Esophagus squamous epithelium (tissue), 5 donors: ENCODE data around the gene GANC. TPM values are rescaled to one million over a fixed set of nuclear protein-coding genes. Genes with fewer than 3 reads are reported as not detected.

ENCODE experiments used
- DNase-seq: peaks from one replicate; lab custom pipeline; 2025; lab: John Stamatoyannopoulos, UW
- H3K27ac ChIP-seq, 4 donors: fragments of 200-600 bp; sonication (generic); one replicate each; pipeline ENCODE4 v1.5.1; 2016 to 2019; ENCODE audit warnings: mild to moderate bottlenecking in 1 of 4
- H3K27me3 ChIP-seq, 4 donors: fragments of 200-600 bp; sonication (generic); 1 replicate in 3 of 4; 2 replicates in 1 of 4; pipeline versions ENCODE4 v1.5.1 to v1.6.0; 2017 to 2021; ENCODE audit warnings: antibody characterized with exemption in 1 of 4
- H3K36me3 ChIP-seq, 3 donors: fragments of 200-600 bp; sonication (generic); one replicate each; pipeline ENCODE4 v1.5.1; 2016 to 2019
- H3K4me1 ChIP-seq, 3 donors: fragments of 200-600 bp; sonication (generic); one replicate each; pipeline ENCODE4 v1.5.1; 2017 to 2019
- H3K4me3 ChIP-seq, 4 donors: fragments of 200-600 bp; sonication (generic); 1 replicate in 3 of 4; 2 replicates in 1 of 4; pipeline ENCODE4 v1.5.1; 2016 to 2019; ENCODE audit warnings: mild to moderate bottlenecking in 2 of 4, moderate library complexity in 1 of 4
- H3K9me3 ChIP-seq, 3 donors: fragments of 200-600 bp; sonication (generic); one replicate each; pipeline ENCODE4 v1.5.1; 2016 to 2019
- CTCF ChIP-seq, 6 experiments: fragments of 450-650 bp in 4 of 6; fragments of 200-600 bp in 2 of 6; sonication (generic) in 2 of 6; IDR thresholded peaks; one replicate each; pipeline ENCODE4 v1.5.1; 2016 to 2019; ENCODE audit warnings: antibody characterized with exemption in 6 of 6, mild to moderate bottlenecking in 4 of 6, moderate library complexity in 4 of 6
- POLR2A ChIP-seq, 4 donors: fragments of 450-650 bp; IDR thresholded peaks; one replicate each; pipeline ENCODE4 v1.6.1; 2017; ENCODE audit warnings: antibody characterized with exemption in 4 of 4, mild to moderate bottlenecking in 4 of 4, moderate library complexity in 3 of 4
- WGBS, 2 donors: methylation state at CpG; one replicate each; pipeline ENCODE4 v1.1.5; 2018; 5-methylcytosine and 5-hydroxymethylcytosine counted together
- intact Hi-C: fragments of 100-400 bp; cut with DNase I; formaldehyde crosslinking; loops from one replicate; pipeline ENCODE4 v1.15.0; 2022
- total RNA-seq, 4 donors: library from RNA; depleted of rRNA; stranded (reverse); fragments of >200 nt; gene quantifications; one replicate each; pipeline ENCODE4 v1.1.0, GENCODE V29; 2016
- donor health status: DM: yes; HTN: yes; CAD: no.

Gene GANC
- total RNA-seq, 4 donors from 2014 or later: 15.0 to 29.1 (median 21.9) TPM

DNA sequence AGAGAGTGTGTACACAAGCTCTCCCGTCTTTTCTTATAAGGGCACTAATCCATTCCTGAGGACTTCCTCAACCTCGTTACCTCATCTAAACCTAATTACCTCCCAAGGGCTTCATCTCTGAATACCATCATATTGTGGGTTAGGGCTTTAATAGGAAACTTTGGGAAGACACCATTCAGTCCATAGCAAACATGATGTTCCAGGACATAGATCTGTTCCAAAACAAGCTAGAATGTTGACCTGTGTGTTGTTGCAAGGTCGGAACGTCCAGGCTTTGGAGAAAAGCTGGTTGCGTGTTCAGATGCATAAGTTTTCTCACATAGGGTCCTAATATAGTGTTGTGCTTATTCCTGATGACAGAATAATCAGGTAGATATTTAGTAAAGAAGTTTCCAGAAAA is 9.9 kb downstream of the GANC start:
- no peak for DNase-seq
- peaks cover 0 to 95% (median 0%) of the 10 kb centered on the region in 3 donors for H3K36me3 ChIP-seq
- 64 to 70% methylated on average over 4 to 5 of the region's 5 CpGs for WGBS, 2 donors

GRCh38 chr15:42283671-42284070 is 10.7 kb downstream of the GANC start:
- intact Hi-C loops: no loop called here
- Histone ChIP-seq H3K4me3 (no peak overlapping the region), H3K36me3 (peaks cover 0 to 98% (median 0%) of the 10 kb centered on the region in 3 donors), H3K27me3 (no peaks in the 10 kb centered on the region), H3K4me1 (no peaks in the 10 kb centered on the region), H3K9me3 (no peaks in the 10 kb centered on the region), H3K27ac (no peak overlapping the region)
- no peak for TF ChIP-seq POLR2A (IDR thresholded peaks at IDR 0.05)
- TF ChIP-seq CTCF (IDR thresholded peaks at IDR 0.05): no peak
- DNase-seq: no peak
- WGBS, 2 donors: 87 to 100% methylated on average over 3 of the region's 3 CpGs

More for the DNA sequence above, 9.9 kb downstream of the GANC start:
- H3K4me3 ChIP-seq: no peak overlapping the region
- no peaks in the 10 kb centered on the region for H3K27me3 ChIP-seq
- intact Hi-C loops: no loop called here
- TF ChIP-seq CTCF (IDR thresholded peaks at IDR 0.05): no peak
- no peak for TF ChIP-seq POLR2A (IDR thresholded peaks at IDR 0.05)
- H3K9me3 ChIP-seq: no peaks in the 10 kb centered on the region
- no peak overlapping the region for H3K27ac ChIP-seq
- H3K4me1 ChIP-seq: no peaks in the 10 kb centered on the region

GRCh38 chr15:42284551-42284950 is 11.6 kb downstream of the GANC start:
- no peak for TF ChIP-seq POLR2A (IDR thresholded peaks at IDR 0.05)
- Histone ChIP-seq H3K9me3 (no peaks in the 10 kb centered on the region), H3K27me3 (no peaks in the 10 kb centered on the region), H3K4me1 (no peaks in the 10 kb centered on the region), H3K4me3 (no peak overlapping the region), H3K36me3 (peaks cover 0 to 98% (median 4%) of the 10 kb centered on the region in 3 donors), H3K27ac (no peak overlapping the region)
- intact Hi-C loops: no loop called here
- no peak for DNase-seq

DNA sequence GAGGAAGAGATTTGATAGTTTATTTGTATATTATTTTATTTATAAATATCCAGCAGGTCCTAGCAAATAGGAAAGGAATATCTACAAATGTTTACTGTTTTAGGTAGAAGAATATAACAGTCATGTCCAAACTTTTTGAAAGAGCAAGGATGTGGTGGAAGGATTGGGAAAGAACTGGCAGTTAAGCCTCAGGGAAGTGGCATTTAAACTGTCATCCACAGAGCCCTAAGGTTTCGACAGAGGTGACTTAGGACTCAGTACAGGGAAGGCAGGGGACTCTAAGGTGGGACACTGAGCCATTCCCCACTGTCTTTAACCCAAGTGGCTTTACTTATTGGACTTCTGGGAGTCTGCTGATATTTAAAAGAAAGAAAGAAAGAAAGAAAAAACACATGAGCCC is 12.0 kb downstream of the GANC start:
- no peaks in the 10 kb centered on the region for H3K9me3 ChIP-seq
- H3K4me3 ChIP-seq: no peak overlapping the region
- no peaks in the 10 kb centered on the region for H3K27me3 ChIP-seq
- H3K4me1 ChIP-seq: no peaks in the 10 kb centered on the region
- no peak overlapping the region for H3K27ac ChIP-seq
- no peak for DNase-seq
- WGBS, 2 donors: 73 to 89% methylated on average over 1 of the region's 1 CpG
- peaks cover 0 to 98% (median 4%) of the 10 kb centered on the region in 3 donors for H3K36me3 ChIP-seq
- intact Hi-C loops: no loop called here
- TF ChIP-seq POLR2A (IDR thresholded peaks at IDR 0.05) (no peak), CTCF (IDR thresholded peaks at IDR 0.05) (no peak)

DNA sequence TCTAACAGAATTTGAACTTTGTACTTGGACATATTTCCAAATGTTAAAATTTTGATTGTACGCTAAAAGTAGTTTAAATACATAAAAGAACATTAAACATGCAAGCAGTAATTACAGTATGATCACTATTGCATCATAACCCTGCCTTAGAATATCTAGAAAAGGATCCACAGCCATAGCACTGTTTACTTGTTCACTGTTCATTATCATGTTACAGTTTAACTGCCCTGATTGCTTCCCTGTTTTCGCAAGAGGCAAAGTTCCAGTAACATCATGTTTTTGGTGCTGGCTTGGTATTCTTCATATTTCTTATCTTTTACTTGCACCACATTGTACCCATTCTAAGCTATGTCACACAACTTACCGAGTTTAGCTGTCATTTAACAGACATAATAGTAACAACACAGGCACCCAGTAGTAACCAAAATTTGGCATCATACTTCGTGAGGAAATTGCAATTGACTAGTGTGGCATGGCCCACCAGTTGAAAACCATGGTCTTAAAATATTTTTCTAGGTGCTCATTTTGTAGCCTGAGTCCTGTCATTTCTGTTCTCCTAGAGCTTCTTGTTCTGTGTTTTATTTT is 13.5 kb downstream of the GANC start:
- WGBS, 2 donors: 82 to 92% methylated on average over 4 of the region's 4 CpGs
- intact Hi-C loops: no loop called here

More for the DNA sequence above, 13.5 kb downstream of the GANC start:
- TF ChIP-seq CTCF (IDR thresholded peaks at IDR 0.05): no peak
- no peak for TF ChIP-seq POLR2A (IDR thresholded peaks at IDR 0.05)
- peaks cover 0 to 98% (median 4%) of the 10 kb centered on the region in 3 donors for H3K36me3 ChIP-seq
- H3K4me1 ChIP-seq: no peaks in the 10 kb centered on the region
- no peaks in the 10 kb centered on the region for H3K27me3 ChIP-seq
- no peak overlapping the region for H3K4me3 ChIP-seq
- DNase-seq: no peak
- no peak overlapping the region for H3K27ac ChIP-seq
- H3K9me3 ChIP-seq: no peaks in the 10 kb centered on the region
